Heart left ventricle (tissue), 13 donors: ENCODE data around the gene PCGF2.

Experiments used
- POLR2A ChIP-seq, 2 donors: fragments of 450-650 bp; IDR thresholded peaks; one replicate each; pipeline ENCODE4 v1.6.1; 2017; ENCODE audit warnings: antibody characterized with exemption in 2 of 2, mild to moderate bottlenecking in 2 of 2, moderate library complexity in 2 of 2
- TF ChIP-seq, protein P1 (sequence below), 12 donors: fragments of 200-600 bp; sonication (generic) in 4 of 12; IDR thresholded peaks; one replicate each; pipeline versions ENCODE4 v1.5.0 to v1.8.0; 2018 to 2022; ENCODE audit warnings: antibody characterized with exemption in 12 of 12, mild to moderate bottlenecking in 5 of 12
- donor health status: ischemic (EF 13 %, LVEDD 7.1; RV severe dilation, severe dysfunction).
- donor health status: DM: no; HTN: yes; CAD: no.
- donor health status: DM: no; HTN: no; CAD: no.
- donor health status: ischemic (EF 25% LVEDD 6.9; RV normal size, moderate dysfunction).
- donor health status: ischemic (EF 25% LVEDD 5.7; RV mildly dilated, moderate dysfunction).
- donor health status: ischemic (EF 35%, LVEDD 5.7; RV mildly dilated, moderate dysfunction).
- donor health status: nonischemic (EF 11% LVEDD 7.7; RV severe dilation, severe dysfunction).
- donor health status: DM: yes; HTN: yes; CAD: no.
- donor health status: PGD.
- donor health status: ischemic (EF 29% LVEDD 5.4; RV normal size, mild dysfunction).
- donor health status: nonischemic (EF 23%, LVEDD 6.1; RV moderate dilation, normal function).

DNA sequence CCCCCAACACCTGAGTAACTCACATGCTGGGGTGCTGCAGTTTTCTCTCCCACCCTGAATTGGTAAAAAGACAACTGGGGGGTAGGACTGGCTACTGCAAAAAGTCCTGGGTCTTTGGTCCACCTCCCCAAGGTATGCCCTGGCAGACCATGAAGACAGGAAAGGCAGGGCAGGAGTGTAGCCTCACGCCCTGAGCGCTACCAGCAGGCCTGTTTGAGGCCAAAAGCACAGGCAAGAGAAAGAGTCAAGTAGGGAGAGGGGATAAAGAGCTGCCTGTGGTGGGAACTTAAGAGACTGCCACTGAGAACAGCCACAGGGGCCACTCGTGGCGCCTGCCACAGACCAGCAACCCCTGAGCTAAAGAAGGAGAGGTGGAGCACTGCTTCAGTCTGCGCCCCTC lies 18.2 kb upstream of the PCGF2 start:
- TF ChIP-seq, protein P1, sequence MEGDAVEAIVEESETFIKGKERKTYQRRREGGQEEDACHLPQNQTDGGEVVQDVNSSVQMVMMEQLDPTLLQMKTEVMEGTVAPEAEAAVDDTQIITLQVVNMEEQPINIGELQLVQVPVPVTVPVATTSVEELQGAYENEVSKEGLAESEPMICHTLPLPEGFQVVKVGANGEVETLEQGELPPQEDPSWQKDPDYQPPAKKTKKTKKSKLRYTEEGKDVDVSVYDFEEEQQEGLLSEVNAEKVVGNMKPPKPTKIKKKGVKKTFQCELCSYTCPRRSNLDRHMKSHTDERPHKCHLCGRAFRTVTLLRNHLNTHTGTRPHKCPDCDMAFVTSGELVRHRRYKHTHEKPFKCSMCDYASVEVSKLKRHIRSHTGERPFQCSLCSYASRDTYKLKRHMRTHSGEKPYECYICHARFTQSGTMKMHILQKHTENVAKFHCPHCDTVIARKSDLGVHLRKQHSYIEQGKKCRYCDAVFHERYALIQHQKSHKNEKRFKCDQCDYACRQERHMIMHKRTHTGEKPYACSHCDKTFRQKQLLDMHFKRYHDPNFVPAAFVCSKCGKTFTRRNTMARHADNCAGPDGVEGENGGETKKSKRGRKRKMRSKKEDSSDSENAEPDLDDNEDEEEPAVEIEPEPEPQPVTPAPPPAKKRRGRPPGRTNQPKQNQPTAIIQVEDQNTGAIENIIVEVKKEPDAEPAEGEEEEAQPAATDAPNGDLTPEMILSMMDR (IDR thresholded peaks at IDR 0.05): no peak
- TF ChIP-seq POLR2A (IDR thresholded peaks at IDR 0.05): no peak
